ENCODE results near the gene CEP128.

The CEP128 gene

GRCh38 chr14:80698974-80699373 is 242.6 kb downstream of the CEP128 start:
- Histone ChIP-seq H3K4me1 (ENCODE audit: control insufficient read depth in 1 of 2, insufficient read depth in 1 of 2, low read depth in 1 of 2, low read length in 1 of 2) (no peaks in the 10 kb centered on the region), H3K36me3 (no peaks in the 10 kb centered on the region), H3K9me3 (no peaks in the 10 kb centered on the region), H3K27me3 (no peaks in the 10 kb centered on the region), H3K4me3 (ENCODE audit: low read depth in 1 of 2, low read length in 1 of 2) (no peak overlapping the region), H3K27ac (no peak overlapping the region)
- no peak for TF ChIP-seq CTCF (IDR thresholded peaks at IDR 0.05)

- H3K36me3 ChIP-seq, result no peaks in the 10 kb centered on the region
- no peaks in the 10 kb centered on the region for H3K9me3 ChIP-seq
- H3K4me3 ChIP-seq (ENCODE audit: low read depth in 1 of 2, low read length in 1 of 2), result no peak overlapping the region
- H3K27me3 ChIP-seq, result no peaks in the 10 kb centered on the region
- H3K27ac ChIP-seq, result no peak overlapping the region
- H3K4me1 ChIP-seq (ENCODE audit: control insufficient read depth in 1 of 2, insufficient read depth in 1 of 2, low read depth in 1 of 2, low read length in 1 of 2), result no peaks in the 10 kb centered on the region
- TF ChIP-seq CTCF (IDR thresholded peaks at IDR 0.05), result no peak
Measured at GRCh38 chr14:80695869-80696268, 245.7 kb downstream of the CEP128 start.

GRCh38 chr14:80692903-80693302 is 248.6 kb downstream of the CEP128 start:
- H3K4me3 ChIP-seq (ENCODE audit: low read depth in 1 of 2, low read length in 1 of 2), result no peak overlapping the region

GRCh38 chr14:80681651-80682050 is 259.9 kb downstream of the CEP128 start:
- TF ChIP-seq CTCF (IDR thresholded peaks at IDR 0.05), result no peak

More at GRCh38 chr14:80692903-80693302, 248.6 kb downstream of the CEP128 start:
- TF ChIP-seq CTCF (IDR thresholded peaks at IDR 0.05), result no peak
- H3K27me3 ChIP-seq, result no peaks in the 10 kb centered on the region
- no peaks in the 10 kb centered on the region for H3K4me1 ChIP-seq (ENCODE audit: control insufficient read depth in 1 of 2, insufficient read depth in 1 of 2, low read depth in 1 of 2, low read length in 1 of 2)
- H3K27ac ChIP-seq, result no peak overlapping the region
- no peaks in the 10 kb centered on the region for H3K36me3 ChIP-seq
- no peaks in the 10 kb centered on the region for H3K9me3 ChIP-seq

GRCh38 chr14:80679273-80679672 is 262.3 kb downstream of the CEP128 start:
- TF ChIP-seq CTCF (IDR thresholded peaks at IDR 0.05), result no peak
- no peaks in the 10 kb centered on the region for H3K4me1 ChIP-seq (ENCODE audit: control insufficient read depth in 1 of 2, insufficient read depth in 1 of 2, low read depth in 1 of 2, low read length in 1 of 2)
- H3K36me3 ChIP-seq, result no peaks in the 10 kb centered on the region

More at GRCh38 chr14:80681651-80682050, 259.9 kb downstream of the CEP128 start:
- H3K4me3 ChIP-seq (ENCODE audit: low read depth in 1 of 2, low read length in 1 of 2), result no peak overlapping the region
- H3K27me3 ChIP-seq, result no peaks in the 10 kb centered on the region
- H3K36me3 ChIP-seq, result no peaks in the 10 kb centered on the region
- H3K9me3 ChIP-seq, result peaks cover 19% of the 10 kb centered on the region
- no peak overlapping the region for H3K27ac ChIP-seq
- H3K4me1 ChIP-seq (ENCODE audit: control insufficient read depth in 1 of 2, insufficient read depth in 1 of 2, low read depth in 1 of 2, low read length in 1 of 2), result no peaks in the 10 kb centered on the region

GRCh38 chr14:80678436-80678835 is 263.1 kb downstream of the CEP128 start:
- no peak overlapping the region for H3K27ac ChIP-seq
- no peaks in the 10 kb centered on the region for H3K36me3 ChIP-seq
- no peak overlapping the region for H3K4me3 ChIP-seq (ENCODE audit: low read depth in 1 of 2, low read length in 1 of 2)
- no peaks in the 10 kb centered on the region for H3K27me3 ChIP-seq
- H3K9me3 ChIP-seq, result peaks cover 19% of the 10 kb centered on the region
- no peak for TF ChIP-seq CTCF (IDR thresholded peaks at IDR 0.05)
- no peaks in the 10 kb centered on the region for H3K4me1 ChIP-seq (ENCODE audit: control insufficient read depth in 1 of 2, insufficient read depth in 1 of 2, low read depth in 1 of 2, low read length in 1 of 2)

More at GRCh38 chr14:80679273-80679672, 262.3 kb downstream of the CEP128 start:
- Histone ChIP-seq H3K9me3 (peaks cover 19% of the 10 kb centered on the region), H3K4me3 (ENCODE audit: low read depth in 1 of 2, low read length in 1 of 2) (no peak overlapping the region), H3K27ac (no peak overlapping the region), H3K27me3 (no peaks in the 10 kb centered on the region)
